IPS-11a (cell line): ENCODE measurements around the gene TNFRSF12A.

Experiments
- H3K4me3 ChIP-seq: one replicate; pipeline ENCODE4 v1.5.1; 2013; ENCODE audit warnings: low read depth, low read length, control low read depth

The TNFRSF12A gene

GRCh38 chr16:3020247-3020603 is at the start of gene TNFRSF12A:
TSS of gene TNFRSF12A (plus strand) at chr16:3020368. CDS start at chr16:3020398, 30 bp downstream.
- peak within 1 kb of the TSS; percentile 85 for H3K4me3 ChIP-seq

GRCh38 chr16:2970563-2970962 is 49.6 kb upstream of the TNFRSF12A start:
- H3K4me3 ChIP-seq, result peak overlapping the region; percentile 85

- no peak overlapping the region for H3K4me3 ChIP-seq
Observed at GRCh38 chr16:2971134-2971984, 48.8 kb upstream of the TNFRSF12A start.

GRCh38 chr16:2971985-2972784 is 48.0 kb upstream of the TNFRSF12A start:
- no peak overlapping the region for H3K4me3 ChIP-seq

- H3K4me3 ChIP-seq, result no peak overlapping the region
Observed at GRCh38 chr16:2973093-2973492, 47.1 kb upstream of the TNFRSF12A start.

GRCh38 chr16:2973605-2974318 is 46.4 kb upstream of the TNFRSF12A start:
- H3K4me3 ChIP-seq, result no peak overlapping the region

GRCh38 chr16:2974319-2975056 is 45.7 kb upstream of the TNFRSF12A start:
- no peak overlapping the region for H3K4me3 ChIP-seq

GRCh38 chr16:2975161-2975795 is 44.9 kb upstream of the TNFRSF12A start:
- H3K4me3 ChIP-seq, result no peak overlapping the region

GRCh38 chr16:2976201-2976600 is 44.0 kb upstream of the TNFRSF12A start:
- H3K4me3 ChIP-seq, result no peak overlapping the region

- no peak overlapping the region for H3K4me3 ChIP-seq
Observed at GRCh38 chr16:2976673-2977072, 43.5 kb upstream of the TNFRSF12A start.

- H3K4me3 ChIP-seq, result no peak overlapping the region
Observed at GRCh38 chr16:2977440-2977839, 42.7 kb upstream of the TNFRSF12A start.

GRCh38 chr16:2979669-2980226 is 40.4 kb upstream of the TNFRSF12A start:
- peak overlapping the region; percentile 72 for H3K4me3 ChIP-seq

- peak within 1 kb of the TSS; percentile 72 for H3K4me3 ChIP-seq
Observed at GRCh38 chr16:2980227-2981176, 39.7 kb upstream of the TNFRSF12A start, which contains the start of gene PKMYT1. TSS of gene PKMYT1 (minus strand) at chr16:2980446. CDS start at chr16:2979657, 789 bp downstream.

- H3K4me3 ChIP-seq, result peak overlapping the region; percentile 72
Observed at GRCh38 chr16:2981177-2981898, 38.8 kb upstream of the TNFRSF12A start.

- no peak overlapping the region for H3K4me3 ChIP-seq
Observed at GRCh38 chr16:2981899-2982250, 38.3 kb upstream of the TNFRSF12A start.

GRCh38 chr16:2982402-2982801 is 37.8 kb upstream of the TNFRSF12A start:
- H3K4me3 ChIP-seq, result no peak overlapping the region

- no peak overlapping the region for H3K4me3 ChIP-seq
Observed at GRCh38 chr16:2983706-2984136, 36.4 kb upstream of the TNFRSF12A start.

- H3K4me3 ChIP-seq, result no peak overlapping the region
Observed at GRCh38 chr16:2985462-2985861, 34.7 kb upstream of the TNFRSF12A start.
